ENCODE measurements around the gene ADAMTS13. TPM values are rescaled to one million over a fixed set of nuclear protein-coding genes. Genes with fewer than 3 reads are reported as not detected.

Gene ADAMTS13
- polyA plus RNA-seq, 3 donors = 8.5 to 14.6 (median 11.5) TPM

DNA sequence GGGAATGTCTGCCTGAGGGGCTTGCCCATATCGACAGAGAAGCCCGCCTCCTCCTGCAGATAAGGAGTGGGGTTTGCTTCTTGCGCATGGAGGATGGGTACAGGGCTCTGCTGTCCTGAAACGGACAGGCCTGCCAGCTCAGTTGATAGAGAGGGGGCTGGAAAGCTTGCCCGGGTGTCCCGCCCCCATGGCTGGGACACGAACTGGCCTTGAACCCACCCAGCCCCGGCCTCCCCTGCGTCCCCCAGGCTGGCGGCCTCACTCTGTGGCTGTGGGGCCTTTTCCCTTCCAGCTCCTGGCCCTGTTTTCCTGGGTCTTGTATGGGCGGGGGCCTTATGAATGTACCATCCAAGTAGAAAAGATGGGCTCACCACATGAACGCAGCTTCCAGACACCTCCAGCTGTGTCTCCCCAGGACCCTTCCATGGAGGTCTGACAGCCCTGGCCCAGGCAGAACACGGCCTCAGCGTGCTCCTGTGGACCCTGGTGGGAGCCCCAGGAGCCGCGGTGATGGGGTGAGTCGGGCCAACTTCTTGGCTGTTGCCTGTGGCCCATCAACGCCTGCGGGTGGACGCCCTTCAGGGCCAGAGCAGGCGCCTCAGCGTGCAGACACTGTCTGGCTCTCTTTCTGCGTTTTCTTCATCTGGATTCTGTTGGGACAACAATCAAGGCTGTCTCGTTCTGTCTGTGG lies 72.6 kb downstream of the ADAMTS13 start:
- no peak for DNase-seq (ENCODE audit: extremely low read depth in 1 of 11, low read depth in 9 of 11, low spot score in 4 of 11)

DNA sequence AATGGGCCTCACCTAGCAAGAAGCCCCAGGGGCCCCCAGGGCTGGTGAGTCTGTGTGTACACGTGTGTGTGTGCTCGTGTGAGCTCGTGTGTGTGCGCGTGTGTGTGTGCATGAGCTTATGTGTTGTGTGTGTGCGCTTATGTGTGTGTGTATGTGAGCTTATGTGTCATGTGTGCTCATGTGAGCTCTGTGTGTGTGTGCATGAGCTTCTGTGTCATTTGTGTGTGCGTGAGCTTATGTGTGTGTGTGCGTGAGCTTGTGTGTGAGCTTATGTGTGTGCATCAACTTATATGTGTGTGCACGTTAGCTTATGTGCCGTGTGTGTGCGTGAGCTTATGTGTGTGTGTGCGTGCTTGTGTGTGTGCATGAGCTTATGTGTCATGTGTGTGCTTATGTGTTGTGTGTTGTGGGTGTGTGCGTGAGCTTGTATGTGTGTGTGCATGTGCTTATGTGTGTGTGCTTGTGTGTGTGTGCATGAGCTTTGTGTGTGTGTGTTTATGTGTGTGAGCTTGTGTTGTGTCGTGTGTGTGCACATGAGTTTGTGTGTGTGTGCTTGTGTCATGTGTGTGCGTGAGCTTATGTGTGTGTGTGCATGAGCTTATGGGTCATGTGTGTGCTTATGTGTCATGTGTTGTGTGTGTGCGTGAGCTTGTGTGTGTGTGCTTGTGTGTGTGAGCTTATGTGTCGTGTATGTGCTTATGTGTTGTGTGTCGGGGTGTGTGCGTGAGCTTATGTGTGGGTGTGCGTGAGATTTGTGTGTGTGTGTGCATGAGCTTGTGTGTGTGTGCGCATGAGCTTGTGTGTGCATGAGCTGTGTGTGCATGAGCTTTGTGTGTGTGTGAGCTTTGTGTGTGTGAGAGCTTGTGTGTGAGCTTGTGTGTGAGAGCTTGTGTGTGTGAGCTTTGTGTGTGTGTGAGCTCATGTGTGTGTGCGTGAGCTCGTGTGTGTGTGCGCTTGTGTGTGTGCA lies 73.4 kb downstream of the ADAMTS13 start:
- DNase-seq (ENCODE audit: extremely low read depth in 1 of 11, low read depth in 9 of 11, low spot score in 4 of 11) = no peak

DNA sequence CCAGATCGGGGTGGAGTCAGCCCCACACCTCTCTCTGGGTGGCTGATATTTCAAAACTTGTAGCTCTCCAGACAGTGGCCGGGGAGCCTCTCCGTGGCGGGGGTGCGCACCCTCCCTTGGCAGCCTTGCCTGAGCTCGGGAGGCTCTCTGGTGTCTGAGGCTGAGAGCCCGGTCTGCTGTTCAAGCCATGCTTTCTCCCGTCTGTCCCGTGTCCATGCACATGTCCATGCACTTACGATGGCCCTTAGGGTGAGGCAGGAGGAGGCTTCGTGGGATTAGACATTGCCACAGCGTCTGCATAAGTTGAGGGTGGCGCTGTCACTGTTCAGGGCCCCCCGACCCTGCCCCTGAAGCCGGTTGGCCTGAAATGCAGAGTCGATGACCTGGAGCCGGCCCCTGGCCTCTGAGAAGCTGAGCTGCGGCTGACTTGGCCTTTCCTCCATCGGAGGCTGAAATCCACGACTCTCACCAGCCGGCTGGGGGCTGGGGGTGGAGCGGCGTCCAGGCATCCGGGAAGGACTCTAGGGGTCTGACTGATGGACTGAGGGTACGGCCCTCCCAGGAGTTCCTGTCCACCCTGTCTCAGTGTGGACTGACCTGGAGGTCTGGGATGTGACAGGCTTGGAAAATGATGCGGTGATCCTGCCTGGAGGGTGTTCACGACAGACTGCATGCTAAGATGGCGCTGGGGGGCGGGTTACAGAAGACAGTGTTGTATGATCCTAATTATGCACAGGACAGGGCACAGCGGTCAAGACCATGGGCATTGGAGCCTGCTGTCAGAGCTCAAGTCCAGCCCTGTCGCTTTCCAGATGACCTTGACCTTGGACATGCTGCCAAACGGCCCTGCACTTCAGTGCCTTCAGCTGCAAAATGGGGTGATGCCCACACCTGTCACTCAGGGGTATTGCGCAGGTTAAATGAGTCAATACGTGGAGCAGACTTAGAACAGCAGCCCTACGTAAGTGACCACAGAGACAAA lies 75.0 kb downstream of the ADAMTS13 start:
- no peak for DNase-seq (ENCODE audit: extremely low read depth in 1 of 11, low read depth in 9 of 11, low spot score in 4 of 11)

DNA sequence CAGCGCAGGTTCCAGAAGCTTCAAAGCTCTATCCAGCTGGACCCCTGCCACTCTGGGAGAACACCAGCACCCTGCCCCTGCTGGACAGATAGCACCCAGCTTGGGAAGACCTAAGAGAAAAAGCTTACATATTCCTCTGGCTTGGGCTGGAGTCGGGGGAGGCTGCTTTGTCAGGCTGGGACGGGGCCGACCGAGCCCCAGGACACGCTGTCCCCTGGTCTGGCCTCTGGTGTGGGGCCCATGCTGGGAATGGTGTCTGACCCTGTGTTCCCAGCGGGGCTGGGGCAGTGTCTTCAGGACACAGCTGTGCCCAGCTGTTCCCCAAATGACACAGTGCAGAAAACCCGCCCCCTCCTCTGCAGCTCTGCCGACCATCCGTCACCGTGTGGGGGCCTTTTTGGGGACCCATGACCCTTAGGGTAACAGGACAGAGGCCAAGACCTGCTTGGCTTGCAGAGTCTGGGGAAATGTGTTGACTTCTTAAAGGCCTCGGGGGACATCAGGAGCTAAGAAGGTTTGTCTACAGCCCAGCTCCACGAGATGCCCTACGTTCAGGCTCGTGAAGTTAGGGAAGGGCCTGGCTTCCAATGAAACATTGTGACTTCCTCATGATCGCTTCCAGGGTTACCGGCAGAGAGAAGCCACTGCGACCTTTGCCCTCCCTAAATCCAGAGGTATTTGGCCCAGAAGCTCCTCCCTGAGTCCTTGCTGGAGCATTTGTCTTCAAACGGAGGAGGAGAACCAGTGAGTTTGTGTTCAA lies 77.1 kb downstream of the ADAMTS13 start:
- peak in 1 of 11 donors; percentile 53 for DNase-seq (ENCODE audit: extremely low read depth in 1 of 11, low read depth in 9 of 11, low spot score in 4 of 11)

DNA sequence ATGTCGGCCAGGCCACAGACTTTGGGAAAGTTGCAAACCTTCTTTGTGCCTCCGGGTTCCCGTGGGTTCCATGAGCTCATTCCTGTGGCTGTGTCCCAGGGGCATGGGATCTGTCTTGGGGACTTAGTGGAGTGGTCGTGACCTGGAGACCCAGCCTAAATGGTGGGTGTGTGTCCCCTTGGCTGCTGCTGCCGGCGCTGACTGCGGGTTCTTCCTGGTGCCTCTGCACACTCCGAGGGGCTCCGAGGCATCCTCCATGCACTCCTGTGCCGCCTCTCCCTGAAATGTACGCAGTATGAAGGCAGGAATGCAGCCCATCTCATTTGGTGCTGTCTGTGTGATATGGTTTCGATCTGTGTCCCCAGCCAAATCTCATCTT lies 77.7 kb downstream of the ADAMTS13 start:
- DNase-seq (ENCODE audit: extremely low read depth in 1 of 11, low read depth in 9 of 11, low spot score in 4 of 11) = no peak

DNA sequence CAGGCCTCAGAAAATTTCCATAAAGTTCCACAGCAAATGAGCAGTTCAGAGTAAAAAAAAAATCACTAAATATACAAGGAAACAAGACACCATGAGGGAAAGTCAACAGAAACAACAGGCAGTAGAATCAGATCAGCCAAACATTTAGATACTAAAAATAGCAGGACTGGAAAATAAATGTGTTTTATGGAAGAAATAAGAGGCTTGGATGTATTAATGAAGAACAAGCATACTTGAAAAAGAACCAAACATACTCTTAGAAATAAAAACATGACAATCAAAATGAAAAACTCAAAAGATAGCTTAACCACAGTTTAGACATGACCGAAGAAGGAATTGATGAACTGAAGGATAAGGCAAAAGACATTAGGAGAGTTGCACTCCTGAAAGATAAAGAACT lies 79.9 kb downstream of the ADAMTS13 start:
- no peak for DNase-seq (ENCODE audit: extremely low read depth in 1 of 11, low read depth in 9 of 11, low spot score in 4 of 11)

DNA sequence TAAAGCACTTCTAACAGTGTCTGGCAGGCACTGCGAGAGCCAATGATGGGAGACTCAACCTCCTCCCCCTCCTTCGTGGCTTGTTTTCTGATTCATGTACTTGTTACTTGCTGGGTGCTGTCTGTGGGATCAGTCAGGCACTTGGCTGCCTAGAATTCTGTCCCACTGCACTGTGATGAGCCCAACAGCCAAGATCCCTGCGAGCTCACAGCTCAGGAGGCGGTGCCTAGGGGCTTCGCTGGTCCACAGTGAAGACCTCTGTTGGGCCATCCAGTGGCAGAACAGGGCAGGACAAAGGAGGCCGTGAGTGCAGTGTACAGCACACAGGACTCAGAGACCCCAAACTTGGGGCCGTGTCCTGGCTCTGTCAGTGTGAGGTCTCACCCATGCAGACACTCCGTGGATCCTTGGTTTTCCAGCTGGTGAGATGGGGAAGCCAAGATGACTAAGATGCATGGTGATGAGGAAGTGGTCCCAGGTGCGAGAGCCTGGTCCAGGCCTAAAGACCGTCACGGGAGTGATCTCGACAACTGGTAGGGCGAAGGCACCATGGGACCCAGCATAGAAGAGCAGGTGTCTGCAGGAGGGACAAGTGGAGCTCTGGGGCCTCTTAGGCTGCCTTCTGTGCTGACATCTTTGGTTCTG lies 83.1 kb downstream of the ADAMTS13 start:
- no peak for DNase-seq (ENCODE audit: extremely low read depth in 1 of 11, low read depth in 9 of 11, low spot score in 4 of 11)

DNA sequence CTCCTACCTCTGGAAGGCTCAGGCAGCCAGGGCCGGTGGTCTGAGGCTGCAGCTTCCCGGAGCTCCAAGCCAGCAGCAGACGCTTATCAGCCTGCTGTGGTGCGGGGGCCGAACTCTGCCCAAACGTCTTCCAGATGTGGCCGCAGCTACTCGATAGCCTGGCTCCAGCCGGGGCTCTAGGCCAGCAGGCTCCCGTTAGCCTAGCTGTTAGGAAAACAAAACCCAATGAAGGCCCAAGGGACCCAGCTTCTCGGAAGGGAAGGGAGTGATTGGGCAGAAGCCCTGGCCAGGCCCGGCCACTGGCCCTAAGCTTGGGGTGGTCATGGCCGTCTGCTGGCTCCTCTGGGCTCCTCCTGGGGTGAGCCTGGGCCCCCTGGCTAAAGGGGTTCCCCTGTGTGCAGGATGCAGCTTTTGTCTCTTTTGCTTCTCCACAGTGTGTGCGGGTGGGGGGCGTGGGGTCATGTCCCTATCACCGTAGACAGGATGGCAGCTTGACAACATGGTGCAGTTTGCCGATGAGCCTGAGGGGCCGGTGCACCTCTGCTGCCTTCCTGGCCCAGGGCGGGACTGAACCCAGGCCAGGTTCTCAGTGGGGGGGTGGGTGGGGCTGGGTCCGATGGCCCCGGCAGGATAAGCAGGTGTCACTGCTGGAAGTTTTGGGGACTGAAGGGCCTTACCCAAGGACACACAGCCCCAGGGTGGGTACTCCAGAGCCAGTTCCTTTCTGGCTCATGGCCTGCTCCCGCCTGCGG lies 83.9 kb downstream of the ADAMTS13 start:
- DNase-seq (ENCODE audit: extremely low read depth in 1 of 11, low read depth in 9 of 11, low spot score in 4 of 11) = no peak

DNA sequence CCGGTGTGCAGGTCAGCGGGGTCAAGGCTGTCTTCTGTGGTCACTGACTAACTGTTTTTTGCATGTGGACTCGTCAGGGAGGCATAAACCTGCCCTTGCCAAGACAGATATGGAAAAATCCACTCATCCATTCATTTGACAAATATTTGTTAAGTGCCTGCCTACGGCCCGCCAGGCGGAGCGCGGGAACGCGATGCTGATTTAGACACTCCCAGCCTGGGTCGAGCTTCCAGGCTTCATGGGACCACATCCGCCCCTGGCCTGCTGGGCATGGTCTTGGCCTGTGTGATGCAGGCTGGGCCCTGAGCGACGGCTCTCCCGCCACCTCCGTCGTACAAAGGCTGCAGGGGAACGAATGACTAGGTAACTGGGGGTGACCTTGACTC lies 84.5 kb downstream of the ADAMTS13 start:
- DNase-seq (ENCODE audit: extremely low read depth in 1 of 11, low read depth in 9 of 11, low spot score in 4 of 11) = no peak

DNA sequence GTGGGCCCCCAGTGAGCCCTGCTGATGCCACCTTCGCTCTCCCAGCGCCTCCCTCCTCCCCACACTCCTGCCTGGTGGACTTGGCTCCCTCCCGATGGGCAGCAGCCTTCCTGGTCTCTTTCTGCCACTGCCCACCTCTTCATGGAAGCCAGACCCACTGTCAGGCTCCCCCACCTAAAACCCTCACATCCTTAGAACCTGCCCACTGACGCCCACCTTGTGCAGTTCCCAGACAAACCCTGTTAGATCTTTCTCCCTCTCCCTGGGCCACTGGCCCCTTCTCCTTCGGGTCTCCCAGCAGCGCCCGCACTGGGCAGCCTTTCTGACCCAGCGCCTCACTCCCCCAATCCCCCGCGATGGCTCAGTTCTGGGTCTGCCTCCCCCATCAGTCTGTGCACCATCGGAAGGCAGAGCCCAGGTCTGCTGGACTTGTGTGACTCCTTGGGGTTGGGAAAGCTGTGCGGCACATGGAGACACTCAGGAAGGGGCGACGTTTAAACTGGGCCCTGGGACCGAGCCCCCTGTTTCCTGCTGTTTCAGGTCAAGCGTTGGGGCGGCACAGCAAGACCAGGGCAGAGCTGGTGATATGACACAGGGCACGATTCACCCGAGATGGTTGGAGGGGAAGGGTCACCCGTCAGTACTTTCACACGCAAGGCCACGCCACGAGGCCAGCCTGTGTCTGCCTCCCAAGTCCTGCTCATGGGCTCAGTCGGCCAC lies 85.2 kb downstream of the ADAMTS13 start:
- no peak for DNase-seq (ENCODE audit: extremely low read depth in 1 of 11, low read depth in 9 of 11, low spot score in 4 of 11)

DNA sequence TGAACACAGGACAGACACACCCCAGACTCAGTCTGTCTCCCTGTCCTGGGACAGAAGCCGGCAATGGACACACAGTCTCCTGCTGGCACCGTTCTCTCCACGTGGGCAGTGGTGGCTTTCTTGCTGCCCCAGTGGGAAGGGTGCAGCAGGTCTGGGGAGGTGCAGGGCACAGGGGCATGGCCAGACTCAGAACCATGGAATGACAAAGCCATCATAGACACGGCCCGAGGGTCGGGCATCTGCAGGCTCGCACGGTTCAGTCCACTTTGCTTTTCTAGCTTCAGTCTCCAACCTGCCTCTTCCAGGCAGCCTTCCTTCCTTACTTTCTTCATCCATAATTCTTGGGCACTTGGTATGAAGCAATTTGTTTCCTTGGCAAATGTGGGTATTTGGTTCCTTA lies 85.9 kb downstream of the ADAMTS13 start:
- DNase-seq (ENCODE audit: extremely low read depth in 1 of 11, low read depth in 9 of 11, low spot score in 4 of 11) = no peak

Other genes with a start within 250 kb of the ADAMTS13 start
- under 1 TPM in 1 of 3 donors, not detected in 2; 0.34 TPM for gene OBP2B, start 213.1 kb upstream of the ADAMTS13 start, polyA plus RNA-seq (ENCODE audit: insufficient read length in 3 of 3)
- gene ABO, start 147.2 kb upstream of the ADAMTS13 start, polyA plus RNA-seq (ENCODE audit: insufficient read length in 3 of 3) = 10 to 100 TPM; 10.3 to 27.8 (median 17.7) TPM
- gene SURF6, start 86.2 kb upstream of the ADAMTS13 start, polyA plus RNA-seq (ENCODE audit: insufficient read length in 3 of 3) = 10 to 100 TPM; 21.2 to 31.3 (median 29.9) TPM
- 10 to 100 TPM; 22.9 to 32.5 (median 29.2) TPM for gene MED22, start 74.2 kb upstream of the ADAMTS13 start, polyA plus RNA-seq (ENCODE audit: insufficient read length in 3 of 3)
- 1,000 to 10,000 TPM; 2,380 to 2,771 (median 2,510) TPM for gene RPL7A, start 74.1 kb upstream of the ADAMTS13 start, polyA plus RNA-seq (ENCODE audit: insufficient read length in 3 of 3)
- gene SURF1, start 65.9 kb upstream of the ADAMTS13 start, polyA plus RNA-seq (ENCODE audit: insufficient read length in 3 of 3) = 10 to 100 TPM; 43.6 to 52.8 (median 52.4) TPM
- 10 to 100 TPM; 21.6 to 26.3 (median 25.3) TPM for gene SURF2, start 65.8 kb upstream of the ADAMTS13 start, polyA plus RNA-seq (ENCODE audit: insufficient read length in 3 of 3)
- gene SURF4, start 46.3 kb upstream of the ADAMTS13 start, polyA plus RNA-seq (ENCODE audit: insufficient read length in 3 of 3) = 100 to 1,000 TPM; 161 to 181 (median 175) TPM
- 1 to 10 TPM; 4.3 to 5.4 (median 4.4) TPM for gene STKLD1, start 46.0 kb upstream of the ADAMTS13 start, polyA plus RNA-seq (ENCODE audit: insufficient read length in 3 of 3)
- gene REXO4, start 4.4 kb upstream of the ADAMTS13 start, polyA plus RNA-seq (ENCODE audit: insufficient read length in 3 of 3) = 10 to 100 TPM; 25.2 to 33.4 (median 28.9) TPM
- 10 to 100 TPM; 23.5 to 35.8 (median 32.8) TPM for gene CACFD1, start 37.6 kb downstream of the ADAMTS13 start, polyA plus RNA-seq (ENCODE audit: insufficient read length in 3 of 3)
- 1 to 10 TPM; 1.3 to 1.6 (median 1.6) TPM for gene SLC2A6, start 56.7 kb downstream of the ADAMTS13 start, polyA plus RNA-seq (ENCODE audit: insufficient read length in 3 of 3)
- gene MYMK, start 102.6 kb downstream of the ADAMTS13 start, polyA plus RNA-seq (ENCODE audit: insufficient read length in 3 of 3) = under 1 TPM in 1 of 3 donors, not detected in 2; 0.30 TPM
- gene ADAMTSL2, start 112.3 kb downstream of the ADAMTS13 start, polyA plus RNA-seq (ENCODE audit: insufficient read length in 3 of 3) = 1 to 10 TPM; 1.4 to 2.5 (median 1.9) TPM
- under 1 TPM in 2 of 3 donors, not detected in 1; 0.17 to 0.39 TPM for gene FAM163B, start 187.0 kb downstream of the ADAMTS13 start, polyA plus RNA-seq (ENCODE audit: insufficient read length in 3 of 3)
- 1 to 10 TPM in 2 of 3 donors, under 1 TPM in 1; 0.95 to 1.6 (median 1.0) TPM for gene DBH, start 214.0 kb downstream of the ADAMTS13 start, polyA plus RNA-seq (ENCODE audit: insufficient read length in 3 of 3)